ENCODE results near the gene KRTAP10-1. TPM values are rescaled to one million over a fixed set of nuclear protein-coding genes. Genes with fewer than 3 reads are reported as not detected.

KRTAP10-1 gene
- polyA plus RNA-seq, 1 donor, result not detected

DNA sequence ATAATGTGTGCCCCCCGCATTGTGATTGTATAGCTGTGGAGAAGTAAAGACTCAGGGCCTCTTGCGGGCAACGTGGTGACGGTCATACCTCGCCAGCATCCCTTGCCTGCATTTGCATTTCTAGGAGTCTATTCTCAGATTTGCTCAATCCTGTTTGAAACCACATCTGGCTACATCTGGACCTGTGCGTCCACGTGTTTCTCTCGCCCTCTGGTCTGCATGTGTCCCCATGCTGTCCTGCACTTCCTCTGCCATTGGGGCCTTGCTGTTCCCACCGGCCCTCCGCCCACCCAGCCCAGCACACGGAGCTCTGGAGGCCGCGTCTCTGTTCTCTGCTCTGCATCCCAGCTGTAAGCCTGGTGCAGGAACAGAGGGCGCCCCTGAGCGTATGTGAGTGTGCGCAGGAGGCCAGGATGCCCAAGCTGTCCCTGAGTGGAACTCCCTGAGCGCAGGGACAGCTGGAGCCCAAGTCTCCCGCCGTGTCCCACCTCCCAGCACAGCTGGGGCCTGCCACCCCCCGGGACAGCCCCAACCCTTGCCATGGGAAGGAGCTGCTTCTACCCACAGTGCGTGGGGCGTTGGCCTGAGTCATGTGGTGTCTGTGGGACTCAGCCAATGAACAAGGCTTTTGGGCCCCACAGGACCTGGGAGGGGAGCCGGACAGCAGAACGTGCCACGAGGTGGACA lies 9.7 kb upstream of the KRTAP10-1 start:
- DNase-seq, result no peak

DNA sequence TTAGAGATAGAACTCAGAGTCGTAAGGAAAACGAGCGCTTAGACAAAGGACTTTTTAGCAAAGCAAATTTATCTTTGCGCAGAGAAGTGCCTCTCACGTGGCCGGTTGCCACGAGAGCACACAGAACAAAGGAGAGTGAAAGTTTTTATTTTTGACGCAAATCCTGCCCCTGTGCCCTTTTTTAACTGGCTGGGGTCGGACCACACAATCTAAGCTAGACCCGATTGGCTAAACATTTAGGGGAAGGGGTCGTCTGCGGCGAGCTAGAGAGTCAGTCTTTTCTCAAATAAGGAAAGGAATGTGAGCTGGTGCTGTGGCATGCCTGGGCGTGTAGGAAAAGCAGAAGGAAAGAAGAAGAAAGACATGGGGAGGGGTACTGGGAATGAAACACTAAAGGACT lies 8.9 kb upstream of the KRTAP10-1 start:
- no peak for DNase-seq

DNA sequence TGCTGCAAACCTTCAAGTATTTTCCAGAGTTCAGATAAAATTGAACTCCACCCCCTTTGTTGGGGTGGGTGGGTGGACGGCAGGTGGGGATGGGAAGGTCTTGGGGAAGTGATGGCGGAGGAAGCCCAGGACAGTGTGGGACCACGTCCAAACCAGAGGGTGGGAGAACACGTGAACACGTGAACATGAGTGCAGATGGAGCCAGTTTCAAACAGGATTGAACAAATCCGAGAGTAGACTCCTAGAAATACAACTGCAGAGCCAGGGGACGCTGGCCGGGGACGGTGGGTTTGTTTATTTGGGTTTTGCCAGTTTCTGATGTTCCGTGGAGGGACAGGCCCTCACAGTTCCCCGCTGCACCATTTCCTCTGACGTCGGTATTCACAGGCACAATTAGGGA lies 8.4 kb upstream of the KRTAP10-1 start:
- DNase-seq, result no peak

DNA sequence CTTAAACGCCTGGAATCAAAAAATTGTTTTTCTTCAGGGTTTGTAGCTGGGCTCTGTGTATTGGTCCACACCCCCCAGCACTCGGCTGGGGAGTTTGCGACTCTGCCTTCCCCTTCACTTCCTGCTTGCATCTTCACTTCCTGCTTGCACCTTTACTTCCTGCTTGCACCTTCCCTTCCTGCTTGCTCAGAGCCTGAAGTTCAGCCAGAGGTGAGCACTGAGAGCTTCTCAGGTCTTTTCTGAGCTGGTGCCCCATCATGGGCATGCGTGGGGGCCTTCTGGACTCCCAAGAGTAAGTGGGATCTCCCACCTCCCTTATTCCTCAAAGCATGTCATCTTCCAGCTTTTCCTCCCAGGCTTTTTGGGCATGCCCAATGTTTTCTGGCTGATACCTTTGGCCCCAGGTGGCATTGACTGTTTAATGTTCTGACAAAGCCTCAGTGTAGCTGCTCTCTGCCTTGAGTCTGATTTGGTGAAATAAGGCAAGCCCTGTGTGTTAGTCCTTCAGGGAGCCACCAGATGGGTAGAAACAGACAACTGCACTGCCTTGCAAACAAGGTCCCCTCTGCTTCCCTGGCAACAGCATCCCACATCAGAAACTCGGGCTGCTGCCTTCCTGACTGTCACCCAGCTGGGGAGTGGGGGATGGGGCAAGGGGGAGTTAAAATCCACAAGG lies 7.8 kb upstream of the KRTAP10-1 start:
- DNase-seq, result no peak

DNA sequence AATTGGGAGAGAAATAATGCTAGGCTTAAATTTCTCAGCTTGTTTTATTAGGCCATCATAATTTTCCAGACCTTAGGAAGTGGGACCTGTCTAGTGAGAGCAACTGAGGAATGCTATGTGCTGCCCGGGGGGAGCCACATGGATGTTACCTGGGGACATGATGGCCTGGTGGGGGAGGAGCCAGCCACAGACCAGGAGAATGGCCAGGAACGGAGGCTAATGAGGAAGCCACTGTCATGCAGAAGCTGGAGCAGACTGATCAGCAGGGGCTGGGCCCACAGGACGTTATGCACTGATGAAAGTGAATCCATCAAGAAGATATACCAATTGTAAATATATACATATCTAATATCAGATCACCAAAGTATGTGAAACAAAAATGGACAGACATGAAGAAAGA lies 4.6 kb upstream of the KRTAP10-1 start:
- DNase-seq, result no peak

DNA sequence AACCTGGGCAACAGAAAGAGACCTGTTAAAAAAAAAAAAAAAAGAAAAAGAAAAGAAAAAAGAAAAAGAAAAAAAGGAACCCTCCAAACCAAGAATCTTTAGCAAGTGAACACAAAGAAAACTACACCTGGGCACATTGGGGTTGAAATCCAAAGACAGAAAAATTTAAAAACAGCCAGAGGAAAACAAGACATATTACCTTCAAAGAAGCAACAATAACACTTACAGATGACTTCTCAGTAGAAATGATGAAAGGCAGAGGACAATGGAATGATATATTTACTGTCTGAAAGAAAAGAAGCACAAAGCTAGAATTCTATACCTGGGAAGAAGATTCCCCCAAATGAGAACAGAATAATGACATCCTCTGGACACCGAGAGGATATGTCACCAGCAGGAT lies 2.7 kb upstream of the KRTAP10-1 start:
- DNase-seq, result no peak

DNA sequence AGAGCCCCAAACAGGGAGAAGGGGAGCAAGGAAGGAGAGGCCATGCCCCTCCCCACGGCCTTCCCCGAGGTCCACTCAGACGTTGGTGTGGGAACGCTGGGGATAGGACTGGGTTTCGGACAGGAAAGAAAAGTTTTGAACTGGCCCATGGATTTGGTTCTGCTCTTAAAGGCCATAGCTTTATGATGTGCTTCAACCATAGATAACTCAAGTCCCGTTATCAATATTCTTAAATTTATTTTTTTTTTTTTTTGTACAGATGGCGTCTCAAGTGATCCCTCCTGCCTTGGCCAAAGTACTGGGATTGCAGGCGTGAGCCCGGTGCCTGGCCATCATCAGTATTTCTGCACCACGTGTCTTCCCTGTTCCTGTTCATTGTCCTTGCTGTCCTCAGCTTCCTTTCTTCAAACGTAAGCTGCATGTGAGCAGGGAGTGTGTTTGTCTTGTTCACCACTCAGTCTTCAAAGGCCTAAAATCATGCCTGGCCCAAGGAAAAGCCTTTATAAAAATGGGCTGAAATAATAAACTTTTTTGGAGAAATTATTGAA lies 820 bp upstream of the KRTAP10-1 start:
- no peak for DNase-seq

DNA sequence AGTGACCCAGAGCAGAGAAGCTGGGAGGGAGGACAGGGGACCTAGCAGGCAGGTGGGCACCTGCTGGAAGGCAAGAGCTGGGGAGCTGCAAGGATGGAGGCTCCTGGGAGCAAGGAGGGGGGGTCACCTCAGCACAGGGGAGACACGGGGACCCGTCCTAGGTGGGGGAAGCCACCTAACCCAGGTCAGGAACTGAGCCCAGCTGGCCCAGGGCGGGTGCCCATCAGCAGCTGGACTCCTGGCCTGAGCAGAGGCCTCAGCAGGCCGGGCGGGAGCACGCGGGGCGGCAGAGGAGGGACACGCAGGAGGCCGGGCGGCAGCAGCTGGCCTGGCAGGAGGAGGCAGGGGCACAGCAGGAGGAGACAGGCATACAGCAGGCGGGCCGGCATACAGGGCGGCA lies 949 bp downstream of the KRTAP10-1 start:
- no peak for DNase-seq

DNA sequence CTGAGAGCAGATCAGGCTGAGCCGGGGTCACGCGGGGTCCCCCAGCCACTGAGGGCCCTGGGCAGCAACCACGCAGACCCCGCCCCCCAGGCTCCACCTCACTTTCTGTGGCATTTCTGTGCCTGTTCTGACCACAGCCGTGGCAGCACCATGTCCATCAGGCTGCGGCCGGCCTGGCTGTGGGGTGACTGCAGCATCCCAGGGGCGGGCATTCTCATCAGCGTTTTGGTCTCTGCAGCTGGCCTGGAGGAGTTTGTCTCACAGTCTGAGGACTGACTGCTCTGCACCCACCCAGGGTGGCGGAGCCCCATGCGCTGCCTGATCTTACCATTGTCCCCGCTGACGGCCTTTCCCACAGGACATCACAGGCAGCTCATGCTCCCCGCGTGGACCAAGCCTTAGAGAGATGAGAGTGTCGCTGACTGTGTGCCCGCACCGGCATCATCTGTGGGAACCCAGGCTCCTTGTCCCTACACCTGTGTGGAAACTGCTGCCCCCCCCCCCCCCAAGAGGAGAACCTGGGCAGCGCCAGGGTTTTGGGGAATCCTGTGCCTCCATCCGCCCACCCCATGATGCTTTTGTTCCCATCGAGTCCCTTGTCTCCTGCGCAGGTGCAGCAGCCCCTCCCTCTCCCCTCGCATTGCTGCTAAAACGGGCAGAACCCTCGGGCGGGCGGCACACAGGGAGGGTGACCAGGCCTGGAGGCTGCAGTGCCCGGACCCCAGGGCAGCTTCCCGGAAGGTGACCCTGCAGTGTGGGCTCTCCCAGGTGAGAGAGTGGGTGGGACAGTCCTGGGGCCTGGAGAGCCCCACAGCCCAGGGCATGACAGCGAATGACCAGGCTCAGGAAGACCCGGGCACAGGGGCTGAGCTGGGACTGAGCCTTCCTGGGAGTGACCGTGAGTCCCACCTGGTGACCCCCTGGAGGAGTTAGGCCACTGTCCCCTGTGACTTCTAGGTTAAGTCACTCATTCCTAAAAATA lies 1.8 kb downstream of the KRTAP10-1 start:
- no peak for DNase-seq

DNA sequence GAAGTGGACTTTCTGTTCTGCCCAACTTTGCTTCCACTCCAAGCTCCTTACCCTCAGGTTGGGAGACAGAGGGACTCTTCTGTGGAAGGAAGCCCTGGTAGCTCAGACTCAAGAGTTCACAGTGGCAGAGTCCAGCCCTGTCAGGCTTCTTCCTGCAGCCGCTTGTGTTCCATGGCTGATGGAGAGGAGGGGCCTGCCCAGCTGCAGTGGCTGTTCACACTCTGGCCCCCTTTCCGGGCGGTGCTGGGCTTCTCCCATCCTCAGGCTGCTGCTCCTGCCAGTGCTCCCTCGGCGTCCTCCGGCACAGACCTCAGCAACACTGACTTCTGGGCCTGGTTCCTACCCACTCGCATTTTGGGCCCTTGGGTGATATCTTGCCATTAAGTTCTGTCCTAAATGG lies 4.0 kb downstream of the KRTAP10-1 start:
- no peak for DNase-seq

DNA sequence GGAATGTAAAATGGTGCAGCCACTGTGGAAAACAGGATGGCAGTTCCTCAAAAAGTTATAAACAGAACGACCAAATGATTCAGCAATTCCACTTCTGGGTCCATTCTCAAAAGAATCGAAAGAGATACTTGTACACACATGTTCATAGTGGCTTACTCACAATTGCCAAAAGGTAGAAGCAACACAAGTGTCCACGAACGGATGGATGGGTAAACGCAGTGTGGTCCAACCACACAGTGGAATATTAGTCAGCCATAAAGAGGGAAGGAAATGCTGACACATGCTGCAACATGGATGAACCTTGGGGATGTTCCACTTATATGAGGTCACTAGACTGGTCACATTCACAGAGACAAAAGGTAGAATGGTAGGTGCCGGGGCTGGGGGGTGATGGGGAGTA lies 5.3 kb downstream of the KRTAP10-1 start:
- no peak for DNase-seq

DNA sequence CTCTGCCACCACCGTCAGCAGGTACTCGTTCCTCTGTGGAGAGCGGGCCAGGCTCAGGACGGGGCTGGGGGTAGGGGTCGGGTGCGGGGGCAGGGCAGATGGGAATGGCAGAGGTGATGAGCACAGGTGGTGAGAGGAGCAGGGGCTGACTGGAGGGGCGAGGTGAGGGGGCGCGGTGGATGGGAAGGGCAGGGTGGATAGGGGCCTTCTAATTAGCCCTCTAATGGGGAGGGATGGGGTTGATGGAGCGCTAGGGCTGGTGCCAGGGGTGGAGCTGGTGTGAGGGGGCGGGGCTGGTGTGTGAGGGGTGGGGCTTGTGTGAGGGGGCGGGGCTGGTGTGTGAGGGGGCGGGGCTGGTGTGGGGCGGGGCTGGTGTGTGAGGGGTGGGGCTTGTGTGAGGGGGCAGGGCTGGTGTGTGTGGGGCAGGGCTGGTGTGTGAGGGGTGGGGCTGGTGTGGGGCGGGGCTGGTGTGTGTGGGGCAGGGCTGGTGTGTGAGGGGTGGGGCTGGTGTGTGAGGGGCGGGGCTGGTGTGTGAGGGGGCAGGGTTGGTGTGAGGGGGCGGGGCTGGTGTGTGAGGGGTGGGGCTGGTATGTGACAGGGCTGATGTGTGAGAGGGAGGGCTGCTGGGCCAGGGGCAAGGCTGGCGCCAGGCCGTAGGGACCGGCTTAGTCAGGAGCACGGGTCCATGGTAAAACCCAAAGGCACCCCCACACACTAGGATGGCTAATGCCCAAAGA lies 5.9 kb downstream of the KRTAP10-1 start:
- no peak for DNase-seq

DNA sequence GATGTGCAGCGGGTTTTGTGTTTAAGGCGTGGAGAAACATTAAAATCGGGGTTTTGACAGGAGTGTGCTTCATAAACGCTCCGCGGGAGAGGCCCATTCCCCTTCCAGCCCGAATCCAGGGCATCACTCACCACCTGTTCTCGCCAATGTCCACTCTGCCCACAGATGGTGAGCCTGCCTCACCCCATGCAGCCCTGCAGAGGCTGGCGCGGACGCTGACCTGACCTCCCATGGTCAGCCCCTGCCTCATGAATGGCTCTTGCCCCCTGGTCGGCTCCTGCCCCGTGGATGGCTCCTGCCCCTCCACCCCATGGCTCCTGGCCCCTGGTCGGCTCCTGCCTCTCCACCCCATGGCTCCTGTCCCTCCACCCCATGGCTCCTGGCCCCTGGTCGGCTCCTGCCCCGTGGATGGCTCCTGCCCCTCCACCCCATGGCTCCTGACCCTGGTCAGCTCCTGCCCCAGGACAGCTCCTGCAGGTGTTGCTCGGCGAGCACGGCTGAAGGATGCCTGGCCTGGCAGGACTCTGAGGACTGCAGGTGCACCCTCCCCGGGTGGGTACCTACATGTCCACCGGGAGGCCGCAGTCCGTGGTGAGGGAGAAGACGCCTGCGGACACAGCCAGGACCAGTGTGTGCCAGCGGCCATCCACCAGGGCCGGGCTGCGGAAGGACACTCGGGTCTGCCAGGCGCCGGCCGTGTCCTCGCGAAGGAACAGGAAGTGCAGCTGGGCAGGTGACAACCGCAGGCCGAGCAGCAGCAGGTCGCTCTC lies 6.7 kb downstream of the KRTAP10-1 start:
- DNase-seq, result no peak

DNA sequence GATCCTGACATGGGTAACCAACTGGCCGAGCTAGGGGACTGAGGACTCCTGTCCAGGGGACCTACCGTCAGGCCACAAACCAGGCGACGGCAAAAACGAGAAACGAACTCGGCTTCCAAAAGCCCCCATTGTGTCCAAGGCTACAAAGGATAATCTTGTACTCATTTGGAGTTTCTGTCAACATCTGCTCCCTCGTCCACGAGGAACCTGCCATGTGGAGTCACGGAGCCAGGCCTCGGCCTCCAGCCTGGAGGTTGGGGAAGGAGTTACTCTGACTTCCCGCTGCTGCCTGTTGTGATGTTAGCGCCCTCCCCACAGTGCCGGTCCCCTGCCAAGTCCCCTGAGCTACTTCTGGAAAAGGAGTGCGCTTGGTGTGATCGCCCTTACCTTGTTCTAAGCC lies 7.3 kb downstream of the KRTAP10-1 start:
- no peak for DNase-seq

DNA sequence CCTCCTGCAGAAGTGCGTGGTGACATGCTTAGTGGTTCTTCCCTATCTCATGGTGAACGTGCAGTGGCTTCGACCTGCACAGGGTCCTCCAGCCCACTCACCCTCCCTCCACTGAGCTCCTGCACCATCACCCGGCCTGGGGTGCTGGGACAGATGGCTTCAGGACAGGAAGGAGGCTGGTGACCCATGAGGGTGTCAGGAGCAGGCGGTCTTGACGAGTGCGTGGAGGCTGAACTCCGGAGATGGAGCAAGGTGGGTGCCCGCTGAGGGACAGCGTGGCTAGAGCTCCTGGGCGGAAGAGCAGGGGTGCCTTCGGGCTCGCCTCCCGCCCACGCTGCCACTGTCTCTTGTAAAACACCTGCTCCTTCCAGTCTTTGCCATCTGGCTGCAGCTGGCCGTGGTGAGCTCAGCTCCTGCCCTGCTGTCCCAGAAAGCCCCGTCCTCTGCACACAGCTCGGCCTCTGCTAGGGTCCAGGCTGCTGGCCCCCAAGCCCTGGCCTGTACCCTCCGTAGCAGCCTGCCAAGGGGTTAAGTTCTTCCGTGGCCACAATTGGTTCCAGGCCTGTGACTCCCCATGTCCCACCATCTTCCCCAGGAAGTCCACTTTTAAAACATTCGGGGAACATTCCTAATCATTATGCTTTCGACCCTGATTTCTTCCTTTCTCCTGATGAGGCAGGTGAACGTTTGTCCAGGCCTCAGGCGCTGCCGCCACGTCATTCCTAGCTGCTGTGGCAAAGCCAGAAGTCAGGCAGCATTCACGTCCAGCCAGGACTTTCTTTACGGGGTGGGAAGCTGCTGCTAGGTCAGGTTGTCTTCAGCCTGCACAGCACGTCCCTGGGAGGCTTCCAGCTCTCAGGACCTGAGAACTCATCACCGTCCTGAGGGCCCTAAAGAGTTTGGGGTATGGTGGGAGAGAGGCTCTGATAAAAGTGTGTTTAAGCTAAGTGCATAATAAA lies 8.1 kb downstream of the KRTAP10-1 start:
- DNase-seq, result no peak

DNA sequence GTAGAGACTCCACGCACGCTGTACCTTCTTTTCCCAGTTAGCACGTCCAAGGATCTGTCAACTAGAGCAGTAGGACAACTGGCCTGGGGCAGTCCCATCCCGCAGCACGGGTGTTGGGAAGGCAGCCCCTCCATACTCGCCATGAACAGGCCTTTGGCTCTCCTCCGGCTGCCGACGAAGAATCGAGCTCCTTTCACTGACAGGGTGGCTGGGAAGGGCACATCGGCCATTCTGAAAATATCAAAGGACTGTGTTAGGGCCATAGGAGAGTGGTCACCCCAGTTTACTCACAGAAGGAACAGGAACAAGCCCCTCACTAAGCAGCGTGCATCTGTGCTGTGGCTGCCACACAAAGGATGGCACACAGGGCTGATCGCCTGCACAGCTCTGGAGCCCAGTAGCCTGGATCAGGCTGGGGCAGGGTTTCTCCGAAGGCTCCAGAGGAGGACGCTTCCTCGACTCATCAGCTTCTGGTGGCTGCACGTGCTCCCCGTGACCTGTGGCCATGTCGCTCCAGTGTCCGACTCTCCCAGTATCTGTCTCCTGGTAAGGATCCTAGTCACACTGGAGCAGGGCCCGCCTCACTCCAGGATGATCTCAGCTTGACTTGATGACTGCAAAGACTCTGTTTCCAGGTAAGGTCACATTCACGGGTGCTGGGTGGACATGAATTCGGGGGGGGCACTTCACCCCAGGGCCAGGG lies 8.9 kb downstream of the KRTAP10-1 start:
- no peak for DNase-seq

DNA sequence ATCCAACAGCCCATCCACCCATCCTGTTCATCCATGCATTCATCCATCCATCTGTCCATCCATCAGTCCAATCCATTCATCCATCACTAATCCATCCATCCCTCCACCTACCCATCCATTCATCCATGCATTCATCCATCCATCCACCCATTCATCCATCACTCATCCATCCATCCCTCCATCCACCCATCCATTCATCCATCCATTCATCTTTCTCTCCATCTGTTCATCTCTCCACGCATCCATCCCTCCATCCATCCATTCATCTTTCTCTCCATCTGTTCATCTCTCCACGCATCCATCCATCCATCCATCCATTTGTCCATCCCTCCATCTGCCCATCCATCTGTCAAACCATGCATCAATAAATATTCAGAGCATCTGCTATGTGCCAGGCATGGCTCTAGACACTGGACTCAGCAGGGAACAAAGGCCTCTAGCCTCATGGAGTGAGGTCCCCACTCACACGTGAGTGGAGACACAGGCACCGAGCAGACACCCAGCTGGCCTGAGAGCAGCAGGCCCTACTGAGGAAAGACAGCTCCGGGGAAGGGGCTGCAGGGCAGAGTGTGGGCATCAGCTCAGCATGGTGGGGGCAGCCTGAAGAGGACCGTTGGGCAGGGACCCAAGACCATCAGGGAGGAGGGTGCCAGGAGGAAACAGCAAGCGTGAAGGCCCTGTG lies 9.6 kb downstream of the KRTAP10-1 start:
- DNase-seq, result no peak

DNA sequence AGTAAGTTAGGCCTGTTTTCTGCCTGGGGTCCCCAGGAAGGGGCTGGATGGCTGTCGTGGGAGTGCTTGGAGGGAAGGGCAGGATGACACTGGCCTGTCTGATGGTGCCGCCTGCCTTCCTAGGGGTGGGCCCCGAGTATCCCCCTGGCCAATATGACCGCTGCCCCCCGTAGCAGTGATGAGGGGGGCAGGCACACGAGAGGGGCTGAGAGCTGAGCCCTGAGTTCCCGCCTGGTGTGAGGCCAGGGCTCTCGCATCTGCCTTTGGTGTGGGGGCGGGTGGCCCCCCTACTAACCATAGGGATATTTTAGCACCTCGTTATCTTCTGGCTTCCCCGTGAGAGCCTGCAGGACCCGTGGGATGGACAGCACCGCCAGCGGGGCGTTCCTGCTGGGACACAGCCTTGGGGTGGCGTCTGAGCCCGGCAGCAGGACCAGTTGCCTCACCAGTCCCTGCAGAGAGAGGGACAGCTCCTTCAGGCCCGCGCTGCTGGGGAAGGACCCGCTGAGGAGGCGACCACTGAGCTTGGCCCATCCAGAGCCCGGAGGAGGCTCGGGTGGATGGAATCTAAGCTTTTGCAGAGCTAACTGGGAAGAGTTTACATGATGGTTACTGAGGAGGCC lies 10.4 kb downstream of the KRTAP10-1 start:
- no peak for DNase-seq
